Activated CD8-positive, alpha-beta T cell treated with anti-CD3 and anti-CD28 coated beads, Interleukin-2, amount 10 ng/mL, durations not matched to agents 7 days and 5 days (primary cell): ENCODE measurements around the gene CRIM1. TPM values are rescaled to one million over a fixed set of nuclear protein-coding genes. Genes with fewer than 3 reads are reported as not detected.

Source experiments
- ATAC-seq: fragments of 150-1000 bp; cut with Tn5 transposase; one replicate; pipeline ENCODE4 v1.10.0; 2021; ENCODE audit warnings: moderate library complexity
- CTCF ChIA-PET: fragments of 350-600 bp; sonication (Branson Sonifier 250); formaldehyde crosslinking; loops from one replicate; lab custom pipeline; 2021; ENCODE audit warnings: antibody characterized with exemption; lab: Charles Lee
- POLR2A ChIA-PET: fragments of 350-600 bp; sonication (Branson Sonifier 250); formaldehyde crosslinking; loops from one replicate; lab custom pipeline; 2021; ENCODE audit warnings: antibody characterized with exemption; lab: Charles Lee
- DNase-seq: peaks from one replicate; pipeline ENCODE4 v3.0.0-alpha.2; 2020
- H3K27ac Mint-ChIP-seq: one replicate; pipeline ENCODE4 v1.8.0; 2021; ENCODE audit warnings: mild to moderate bottlenecking, mixed read lengths
- H3K27me3 Mint-ChIP-seq: one replicate; pipeline ENCODE4 v1.8.0; 2021; ENCODE audit warnings: low read depth, mixed read lengths
- H3K36me3 Mint-ChIP-seq: one replicate; pipeline ENCODE4 v1.8.0; 2021; ENCODE audit warnings: low read depth, mixed read lengths
- H3K4me1 Mint-ChIP-seq: one replicate; pipeline ENCODE4 v1.8.0; 2021; ENCODE audit warnings: low read depth, mixed read lengths
- H3K4me3 Mint-ChIP-seq: one replicate; pipeline ENCODE4 v1.8.0; 2021; ENCODE audit warnings: mild to moderate bottlenecking, mixed read lengths
- H3K9me3 Mint-ChIP-seq: one replicate; pipeline ENCODE4 v1.8.0; 2022; ENCODE audit warnings: mixed read lengths; ENCODE audit not compliant: insufficient read depth
- total RNA-seq, 2 experiments: library from RNA; stranded (reverse); gene quantifications; one replicate each; pipeline ENCODE4 v1.2.3, GENCODE V29; 2021

Gene CRIM1
- total RNA-seq, 2 experiments from 2014 or later, result 3.7 to 4.4 TPM

- Mint-ChIP-seq H3K9me3 (no peaks in the 10 kb centered on the region), H3K36me3 (no peaks in the 10 kb centered on the region), H3K27me3 (peaks cover 12% of the 10 kb centered on the region), H3K27ac (no peak overlapping the region), H3K4me1 (no peaks in the 10 kb centered on the region), H3K4me3 (no peak overlapping the region)
- ChIA-PET POLR2A (no interaction called here), CTCF (no interaction called here)
- ATAC-seq (no peak), DNase-seq (no peak)
These were observed 11.9 kb downstream of the CRIM1 start for GRCh38 chr2:36367486-36367885.

- DNase-seq (no peak), ATAC-seq (no peak)
- peaks cover under 1% of the 10 kb centered on the region for H3K4me1 Mint-ChIP-seq
- peaks cover 12% of the 10 kb centered on the region for H3K27me3 Mint-ChIP-seq
- no peaks in the 10 kb centered on the region for H3K9me3 Mint-ChIP-seq
- H3K36me3 Mint-ChIP-seq, result no peaks in the 10 kb centered on the region
- no peak overlapping the region for H3K27ac Mint-ChIP-seq
- H3K4me3 Mint-ChIP-seq, result no peak overlapping the region
- POLR2A ChIA-PET, result no interaction called here
- CTCF ChIA-PET, result interaction anchor here (1.0 kb wide), 1 partner anchor 396 kb away, joined by 3 read pairs; no protein-coding TSS in a partner anchor
These were observed 12.3 kb downstream of the CRIM1 start for GRCh38 chr2:36367895-36368353.

- no peaks in the 10 kb centered on the region for H3K36me3 Mint-ChIP-seq
- H3K27me3 Mint-ChIP-seq, result peaks cover 11% of the 10 kb centered on the region
- no peak overlapping the region for H3K27ac Mint-ChIP-seq
- peaks cover 6% of the 10 kb centered on the region for H3K4me1 Mint-ChIP-seq
- no peak for ATAC-seq
- ChIA-PET POLR2A (no interaction called here), CTCF (interaction anchor here (1.0 kb wide), 1 partner anchor 396 kb away, joined by 3 read pairs; no protein-coding TSS in a partner anchor)
- H3K9me3 Mint-ChIP-seq, result no peaks in the 10 kb centered on the region
- H3K4me3 Mint-ChIP-seq, result no peak overlapping the region
- DNase-seq, result no peak
These were observed 12.9 kb downstream of the CRIM1 start for GRCh38 chr2:36368438-36368837.

- peaks cover 8% of the 10 kb centered on the region for H3K27me3 Mint-ChIP-seq
- ChIA-PET POLR2A (no interaction called here), CTCF (interaction anchor here (1.0 kb wide), 1 partner anchor 397 kb away, joined by 3 read pairs; no protein-coding TSS in a partner anchor)
- peaks cover 10% of the 10 kb centered on the region for H3K4me1 Mint-ChIP-seq
- DNase-seq (no peak), ATAC-seq (no peak)
- no peak overlapping the region for H3K27ac Mint-ChIP-seq
- H3K36me3 Mint-ChIP-seq, result no peaks in the 10 kb centered on the region
- no peak overlapping the region for H3K4me3 Mint-ChIP-seq
- H3K9me3 Mint-ChIP-seq, result no peaks in the 10 kb centered on the region
These were observed 13.6 kb downstream of the CRIM1 start for GRCh38 chr2:36369163-36369562.

GRCh38 chr2:36369716-36370115 lies 14.1 kb downstream of the CRIM1 start:
- DNase-seq (no peak), ATAC-seq (no peak)
- H3K4me3 Mint-ChIP-seq, result no peak overlapping the region
- H3K9me3 Mint-ChIP-seq, result no peaks in the 10 kb centered on the region
- no peak overlapping the region for H3K27ac Mint-ChIP-seq
- H3K36me3 Mint-ChIP-seq, result no peaks in the 10 kb centered on the region
- ChIA-PET POLR2A (no interaction called here), CTCF (no interaction called here)
- peaks cover 10% of the 10 kb centered on the region for H3K4me1 Mint-ChIP-seq
- peaks cover 8% of the 10 kb centered on the region for H3K27me3 Mint-ChIP-seq

- POLR2A ChIA-PET, result no interaction called here
- Mint-ChIP-seq H3K36me3 (no peaks in the 10 kb centered on the region), H3K27me3 (peaks cover 8% of the 10 kb centered on the region), H3K27ac (no peak overlapping the region), H3K4me3 (no peak overlapping the region), H3K9me3 (no peaks in the 10 kb centered on the region), H3K4me1 (peaks cover 10% of the 10 kb centered on the region)
- CTCF ChIA-PET, result no interaction called here
- no peak for ATAC-seq
- no peak for DNase-seq
These were observed 14.7 kb downstream of the CRIM1 start for GRCh38 chr2:36370281-36370680.

- Mint-ChIP-seq H3K36me3 (no peaks in the 10 kb centered on the region), H3K4me1 (peaks cover 10% of the 10 kb centered on the region), H3K27me3 (peaks cover 8% of the 10 kb centered on the region), H3K4me3 (no peak overlapping the region), H3K27ac (no peak overlapping the region), H3K9me3 (no peaks in the 10 kb centered on the region)
- ATAC-seq (no peak), DNase-seq (no peak)
- POLR2A ChIA-PET, result no interaction called here
- CTCF ChIA-PET, result interaction anchor here (0.7 kb wide), 1 partner anchor 13 kb away, joined by 3 read pairs; no protein-coding TSS in a partner anchor
These were observed 15.7 kb downstream of the CRIM1 start for GRCh38 chr2:36371070-36371874.

- ChIA-PET POLR2A (no interaction called here), CTCF (no interaction called here)
- Mint-ChIP-seq H3K4me1 (peaks cover 10% of the 10 kb centered on the region), H3K36me3 (no peaks in the 10 kb centered on the region), H3K4me3 (no peak overlapping the region), H3K9me3 (no peaks in the 10 kb centered on the region), H3K27ac (no peak overlapping the region), H3K27me3 (peaks cover 3% of the 10 kb centered on the region)
- DNase-seq, result no peak
- no peak for ATAC-seq
These were observed 16.4 kb downstream of the CRIM1 start for GRCh38 chr2:36371928-36372391.

GRCh38 chr2:36373149-36373926 lies 17.8 kb downstream of the CRIM1 start:
- POLR2A ChIA-PET, result interaction anchor here (0.7 kb wide), 1 partner anchor 10 kb away, joined by 4 read pairs; no protein-coding TSS in a partner anchor
- CTCF ChIA-PET, result interaction anchor here (1.0 kb wide), 1 partner anchor 21 kb away, joined by 5 read pairs; no protein-coding TSS in a partner anchor
- ATAC-seq (no peak), DNase-seq (no peak)
- Mint-ChIP-seq H3K36me3 (no peaks in the 10 kb centered on the region), H3K27ac (no peak overlapping the region), H3K4me1 (peaks cover 10% of the 10 kb centered on the region), H3K9me3 (no peaks in the 10 kb centered on the region), H3K27me3 (peaks cover 3% of the 10 kb centered on the region), H3K4me3 (no peak overlapping the region)

GRCh38 chr2:36374585-36374984 lies 19.0 kb downstream of the CRIM1 start:
- ChIA-PET CTCF (no interaction called here), POLR2A (no interaction called here)
- Mint-ChIP-seq H3K9me3 (no peaks in the 10 kb centered on the region), H3K27ac (no peak overlapping the region), H3K4me1 (peaks cover 10% of the 10 kb centered on the region), H3K27me3 (peaks cover 3% of the 10 kb centered on the region), H3K36me3 (no peaks in the 10 kb centered on the region), H3K4me3 (no peak overlapping the region)
- no peak for ATAC-seq
- no peak for DNase-seq

- CTCF ChIA-PET, result interaction anchor here (0.8 kb wide), 1 partner anchor 16 kb away, joined by 3 read pairs; no protein-coding TSS in a partner anchor
- Mint-ChIP-seq H3K27ac (no peak overlapping the region), H3K4me1 (peaks cover 10% of the 10 kb centered on the region), H3K36me3 (no peaks in the 10 kb centered on the region), H3K4me3 (no peak overlapping the region), H3K9me3 (no peaks in the 10 kb centered on the region), H3K27me3 (peaks cover under 1% of the 10 kb centered on the region)
- no peak for ATAC-seq
- DNase-seq, result no peak
- POLR2A ChIA-PET, result no interaction called here
These were observed 20.8 kb downstream of the CRIM1 start for GRCh38 chr2:36376319-36376765.
